Stimulated activated naive CD8-positive, alpha-beta T cell treated with anti-CD3 and anti-CD28 coated beads, Interleukin-15, amount 100 ng/mL, for 72 hours (primary cell): ENCODE results near the gene NSG2.

Experiments
- ATAC-seq: fragments of 150-1000 bp; cut with Tn5 transposase; 2 replicates; pipeline ENCODE4 v1.10.0; 2021; ENCODE audit warnings: mild to moderate bottlenecking, moderate library complexity
- DNase-seq, 2 donors: peaks; one replicate each; pipeline ENCODE4 v3.0.0; 2021 to 2022
- H3K27ac Mint-ChIP-seq, 2 donors: one replicate each; pipeline ENCODE4 v1.8.0; 2022; ENCODE audit warnings: mild to moderate bottlenecking in 2 of 2, mixed read lengths in 2 of 2, moderate library complexity in 2 of 2
- H3K27me3 Mint-ChIP-seq: one replicate; pipeline ENCODE4 v1.8.0; 2022; ENCODE audit warnings: mixed read lengths
- H3K4me1 Mint-ChIP-seq: one replicate; pipeline ENCODE4 v1.8.0; 2022; ENCODE audit warnings: mild to moderate bottlenecking, mixed read lengths
- H3K4me3 Mint-ChIP-seq, 2 donors: one replicate each; pipeline ENCODE4 v1.8.0; 2022; ENCODE audit warnings: mild to moderate bottlenecking in 2 of 2, mixed read lengths in 2 of 2, moderate library complexity in 1 of 2
- H3K9me3 Mint-ChIP-seq, 2 donors: one replicate each; pipeline ENCODE4 v1.8.0; 2022; ENCODE audit warnings: mixed read lengths in 2 of 2

The NSG2 gene

DNA sequence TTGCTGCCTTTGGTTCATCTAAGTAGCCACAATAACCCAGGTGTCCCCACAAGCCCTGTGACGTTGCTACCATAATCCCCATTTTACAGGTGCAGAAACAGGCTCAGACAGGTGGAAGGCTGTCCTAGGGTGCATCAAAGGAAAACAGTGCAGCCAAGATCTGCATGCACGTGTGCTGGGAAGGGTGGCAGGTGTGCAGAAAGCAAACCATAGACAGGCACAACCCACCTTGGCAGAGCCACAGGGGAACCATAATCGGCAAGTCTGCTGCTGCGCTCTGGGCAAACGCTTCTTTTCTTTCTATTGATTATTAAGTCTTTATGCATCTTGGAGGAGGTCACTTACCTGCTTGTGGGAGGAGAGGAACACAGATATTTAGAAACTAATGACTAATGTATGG lies 7.1 kb downstream of the NSG2 start:
- Mint-ChIP-seq H3K9me3 (no peaks in the 10 kb centered on the region), H3K4me1 (no peaks in the 10 kb centered on the region), H3K27me3 (peaks cover 12% of the 10 kb centered on the region), H3K4me3 (no peak overlapping the region), H3K27ac (no peak overlapping the region)
- no peak for ATAC-seq
- no peak for DNase-seq

DNA sequence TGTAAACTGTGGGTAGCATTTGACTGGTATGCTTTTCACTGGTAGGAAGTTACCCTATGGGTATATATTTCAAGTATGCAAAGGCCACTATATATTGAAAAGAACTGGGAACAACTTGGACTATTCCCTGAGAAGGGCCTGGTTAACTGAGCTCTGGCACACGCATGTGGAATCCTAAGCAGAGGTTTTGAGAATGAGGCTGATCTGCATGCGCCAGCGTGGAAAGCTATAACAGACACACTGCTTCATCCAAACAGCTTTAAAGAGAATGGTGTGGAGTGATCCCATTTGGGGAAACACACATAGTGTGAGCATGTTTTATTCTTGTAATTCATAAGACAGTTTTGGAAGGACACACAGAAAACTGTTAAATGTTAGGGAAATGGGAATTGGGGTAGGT lies 8.4 kb downstream of the NSG2 start:
- ATAC-seq (no peak), DNase-seq (no peak)
- no peak overlapping the region for H3K27ac Mint-ChIP-seq
- no peak overlapping the region for H3K4me3 Mint-ChIP-seq
- H3K4me1 Mint-ChIP-seq, result no peaks in the 10 kb centered on the region
- no peaks in the 10 kb centered on the region for H3K9me3 Mint-ChIP-seq
- peaks cover 24% of the 10 kb centered on the region for H3K27me3 Mint-ChIP-seq

DNA sequence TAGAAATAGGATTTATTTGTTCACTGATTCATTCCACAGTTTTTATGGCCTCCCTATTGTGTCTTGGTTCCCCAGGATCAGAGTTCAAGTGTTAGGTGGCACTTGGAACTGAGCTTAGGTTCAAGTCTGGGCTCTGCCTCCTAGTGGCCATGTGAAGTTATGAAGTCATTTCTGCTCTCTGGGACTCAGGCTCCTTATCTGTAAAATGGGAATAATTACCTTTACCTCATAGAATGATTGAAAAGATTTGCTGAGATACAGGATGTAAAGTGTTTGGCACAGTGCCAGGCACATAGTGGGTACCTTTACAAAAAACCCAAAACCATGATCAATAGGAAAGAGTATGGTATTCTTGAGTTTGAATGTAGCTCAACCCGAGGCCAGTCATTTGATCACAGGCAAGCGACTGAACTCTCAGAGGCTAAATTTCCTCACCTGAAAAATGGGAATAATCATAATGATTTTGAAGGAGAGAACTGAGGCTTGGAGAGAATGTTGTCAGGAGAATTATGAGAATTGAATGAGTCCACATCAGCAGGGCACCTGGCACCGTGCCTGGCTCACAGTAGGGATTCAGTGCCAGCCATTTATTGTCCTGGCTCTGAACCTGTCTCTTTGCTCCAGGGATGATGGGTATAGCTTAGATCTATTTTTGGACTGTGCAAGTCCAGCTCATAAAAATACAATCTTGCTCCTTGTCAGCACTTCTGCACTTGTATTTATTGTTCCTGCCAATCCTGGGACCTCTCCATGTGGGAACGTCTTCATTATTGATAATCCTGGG lies 10.8 kb downstream of the NSG2 start:
- Mint-ChIP-seq H3K9me3 (no peaks in the 10 kb centered on the region), H3K27ac (no peak overlapping the region), H3K4me3 (no peak overlapping the region), H3K27me3 (peaks cover 17% of the 10 kb centered on the region), H3K4me1 (no peaks in the 10 kb centered on the region)
- no peak for DNase-seq
- no peak for ATAC-seq

DNA sequence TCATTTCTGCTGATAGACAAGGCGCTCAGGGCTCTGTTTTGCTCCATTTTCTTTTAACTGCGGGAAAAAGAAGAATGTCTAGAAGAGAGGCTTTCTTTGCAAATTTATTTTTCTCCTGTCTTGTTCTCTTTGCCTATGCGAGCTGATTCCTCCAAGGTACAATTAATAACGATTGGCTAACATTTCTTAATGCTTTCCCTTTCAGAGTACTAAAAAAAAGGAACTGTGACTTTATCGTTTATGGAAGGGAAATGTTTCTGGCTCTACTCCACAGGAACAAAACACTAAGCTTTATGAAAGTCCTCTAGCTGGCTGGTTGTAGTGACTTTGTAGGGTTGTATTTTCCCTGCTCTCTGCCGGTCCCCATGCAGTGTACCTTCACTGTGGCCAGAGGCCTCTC lies 11.7 kb downstream of the NSG2 start:
- Mint-ChIP-seq H3K27me3 (peaks cover 17% of the 10 kb centered on the region), H3K27ac (no peak overlapping the region), H3K4me3 (no peak overlapping the region), H3K4me1 (no peaks in the 10 kb centered on the region), H3K9me3 (no peaks in the 10 kb centered on the region)
- DNase-seq (no peak), ATAC-seq (no peak)

DNA sequence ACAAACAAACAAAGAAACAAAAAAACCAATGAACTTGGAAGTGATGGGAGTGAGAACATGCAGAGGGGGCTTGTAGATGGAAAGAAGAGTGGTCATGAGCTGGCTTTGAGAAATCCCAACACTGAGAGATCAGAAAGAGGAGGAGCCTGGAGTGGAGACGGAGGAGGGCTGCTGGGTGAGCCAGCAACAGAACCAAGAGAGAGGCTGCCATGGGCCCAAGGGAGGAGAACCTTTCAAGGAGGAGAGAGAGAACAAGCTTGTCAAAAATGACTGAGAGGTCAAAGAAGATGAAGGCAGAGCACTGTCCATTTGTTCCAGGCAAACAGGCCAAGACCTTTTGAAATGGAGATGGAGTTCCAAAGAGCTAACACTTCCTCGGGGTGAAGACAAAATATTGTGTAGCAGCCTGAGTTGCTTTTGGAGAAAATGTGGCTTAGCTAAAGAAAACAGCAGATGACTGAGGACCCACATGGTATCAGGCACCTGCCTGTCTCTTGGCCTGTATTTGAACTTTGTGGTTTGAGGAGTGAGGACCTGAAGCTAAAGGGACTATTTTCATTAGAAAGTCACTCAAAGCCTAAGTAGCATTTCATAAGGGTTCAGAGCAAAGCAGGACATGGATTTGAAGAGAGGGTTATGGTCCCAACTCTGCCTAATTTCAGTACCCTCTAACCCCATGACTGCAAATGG lies 13.1 kb downstream of the NSG2 start:
- Mint-ChIP-seq H3K4me3 (no peak overlapping the region), H3K27ac (no peak overlapping the region), H3K4me1 (no peaks in the 10 kb centered on the region), H3K27me3 (peaks cover 17% of the 10 kb centered on the region), H3K9me3 (no peaks in the 10 kb centered on the region)
- ATAC-seq, result no peak
- no peak for DNase-seq

DNA sequence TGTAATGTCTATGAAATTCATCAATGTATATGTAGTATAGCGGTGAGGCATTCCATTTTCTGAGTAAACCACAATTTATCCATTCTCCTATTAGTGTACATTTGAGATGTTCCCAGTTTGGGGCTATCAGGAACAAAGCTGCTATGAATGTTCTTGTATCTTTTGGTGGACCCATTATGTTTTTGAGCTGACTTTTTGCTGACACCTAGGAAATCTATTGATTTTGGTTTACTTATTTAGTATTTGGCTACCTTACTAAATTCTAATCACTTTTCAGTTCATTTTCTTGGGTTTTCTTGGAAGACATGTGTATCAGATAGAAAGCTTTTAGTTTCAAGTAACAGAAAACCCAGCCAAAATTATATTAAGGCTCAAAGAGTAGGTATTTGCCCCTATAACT lies 13.7 kb downstream of the NSG2 start:
- H3K9me3 Mint-ChIP-seq, result no peaks in the 10 kb centered on the region
- no peaks in the 10 kb centered on the region for H3K4me1 Mint-ChIP-seq
- no peak for ATAC-seq
- DNase-seq, result no peak
- H3K27me3 Mint-ChIP-seq, result peaks cover 22% of the 10 kb centered on the region
- H3K27ac Mint-ChIP-seq, result no peak overlapping the region
- no peak overlapping the region for H3K4me3 Mint-ChIP-seq

DNA sequence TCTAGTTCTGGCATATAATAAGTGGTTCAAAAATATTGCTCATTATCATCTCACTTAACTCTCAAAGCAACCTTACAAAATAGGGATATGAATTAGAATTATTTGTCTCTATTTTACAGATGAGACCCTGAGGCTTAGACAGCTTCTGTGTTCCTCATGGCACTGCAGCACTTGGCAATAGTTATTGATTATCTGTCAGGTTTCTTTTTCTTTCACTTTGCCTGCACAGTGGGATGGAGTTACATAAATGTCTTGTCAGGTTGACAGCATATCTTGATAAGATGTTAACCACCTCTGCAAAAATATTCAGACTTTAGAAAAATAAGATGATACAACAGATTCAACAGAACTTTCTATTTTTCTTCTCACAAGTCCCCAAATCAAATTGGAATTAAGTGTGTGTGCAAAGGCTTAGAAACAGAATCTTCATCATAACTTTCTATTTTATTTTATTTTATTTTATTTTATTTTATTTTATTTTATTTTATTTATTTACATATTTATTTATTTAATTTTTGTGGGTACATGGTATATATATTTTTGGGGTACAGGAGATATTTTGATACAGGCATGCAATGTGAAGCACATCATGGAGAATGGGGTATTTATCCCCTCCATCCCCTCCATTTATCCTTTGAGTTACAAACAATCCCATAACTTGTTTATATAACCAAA lies 17.7 kb downstream of the NSG2 start:
- no peak overlapping the region for H3K27ac Mint-ChIP-seq
- H3K4me3 Mint-ChIP-seq, result no peak overlapping the region
- H3K27me3 Mint-ChIP-seq, result peaks cover 32% of the 10 kb centered on the region
- no peak for ATAC-seq
- no peaks in the 10 kb centered on the region for H3K4me1 Mint-ChIP-seq
- H3K9me3 Mint-ChIP-seq, result no peaks in the 10 kb centered on the region
- no peak for DNase-seq

DNA sequence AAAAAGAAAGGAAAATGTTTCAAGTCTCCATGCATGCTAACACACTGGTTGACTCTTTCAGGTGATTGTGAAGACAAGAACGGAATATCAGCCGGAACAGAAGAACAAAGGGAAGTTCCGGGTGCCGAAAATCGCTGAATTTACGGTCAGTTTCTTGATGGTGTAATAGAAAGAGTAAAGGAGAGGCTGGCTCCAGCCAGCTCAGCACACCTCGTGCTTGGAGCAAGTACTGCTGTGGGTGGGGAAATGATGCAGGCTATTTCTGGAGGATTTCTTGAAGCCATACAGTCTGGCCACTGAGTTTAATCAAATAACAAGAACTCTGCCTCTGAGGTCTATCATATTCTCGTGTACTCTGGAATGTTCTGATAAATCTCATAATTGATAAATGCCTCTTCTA lies 18.7 kb downstream of the NSG2 start:
- Mint-ChIP-seq H3K27me3 (peaks cover 29% of the 10 kb centered on the region), H3K4me1 (no peaks in the 10 kb centered on the region), H3K27ac (no peak overlapping the region), H3K4me3 (no peak overlapping the region), H3K9me3 (no peaks in the 10 kb centered on the region)
- DNase-seq (no peak), ATAC-seq (no peak)

DNA sequence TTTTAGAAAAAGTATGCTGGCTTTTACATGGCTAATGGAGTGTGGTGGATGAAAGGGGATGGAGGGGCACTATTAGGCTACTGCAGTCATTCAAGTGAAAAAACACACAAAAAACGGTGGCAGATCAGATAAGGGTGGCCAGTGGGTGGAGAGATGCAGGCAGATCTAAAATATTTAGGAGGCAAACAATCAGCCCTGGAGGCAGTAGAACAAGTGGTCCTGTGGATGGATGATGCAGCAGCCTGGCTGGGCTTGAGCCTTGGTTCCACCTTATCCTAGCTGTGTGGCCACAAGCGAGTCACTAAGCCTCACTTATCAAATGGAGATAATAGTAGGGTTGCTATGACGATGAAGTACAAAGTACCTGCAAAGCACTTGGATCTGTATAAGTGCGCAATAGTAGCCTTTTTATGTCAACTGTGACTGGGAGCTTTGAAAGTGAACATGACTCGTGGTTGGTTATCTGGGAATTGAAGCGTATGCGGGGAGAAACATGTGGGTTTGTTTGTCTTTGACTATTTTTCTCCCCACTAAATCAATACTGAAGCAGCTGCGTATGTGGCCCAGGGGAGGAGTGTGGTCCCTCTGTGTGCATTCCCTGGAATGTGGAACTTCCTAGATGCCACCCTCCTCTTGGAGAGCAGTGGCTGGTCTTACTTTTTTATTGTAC lies 20.2 kb downstream of the NSG2 start:
- no peaks in the 10 kb centered on the region for H3K4me1 Mint-ChIP-seq
- no peak overlapping the region for H3K27ac Mint-ChIP-seq
- no peak overlapping the region for H3K4me3 Mint-ChIP-seq
- DNase-seq (no peak), ATAC-seq (no peak)
- no peaks in the 10 kb centered on the region for H3K9me3 Mint-ChIP-seq
- H3K27me3 Mint-ChIP-seq, result peaks cover 29% of the 10 kb centered on the region

DNA sequence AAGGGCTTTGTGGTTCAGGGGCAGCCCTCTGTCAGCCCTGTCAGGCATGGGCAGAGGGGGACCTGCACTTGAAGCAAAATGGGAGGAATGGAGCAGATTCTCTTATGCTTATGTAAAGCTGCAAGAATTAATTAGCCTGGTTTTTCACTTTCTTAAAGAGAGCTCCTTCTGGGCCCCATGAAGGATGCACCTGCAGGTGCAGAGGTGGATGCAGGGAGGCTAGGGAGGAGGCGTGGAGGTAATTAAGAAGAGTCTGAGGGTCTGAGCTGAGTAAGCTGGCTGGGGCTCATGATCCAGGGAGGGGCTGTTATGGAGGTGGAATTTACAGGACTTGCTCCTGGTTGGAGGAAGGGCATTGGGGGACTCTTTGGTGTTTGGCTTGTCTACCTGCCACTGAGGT lies 22.0 kb downstream of the NSG2 start:
- DNase-seq (no peak), ATAC-seq (no peak)
- Mint-ChIP-seq H3K4me3 (no peak overlapping the region), H3K9me3 (no peaks in the 10 kb centered on the region), H3K4me1 (no peaks in the 10 kb centered on the region), H3K27me3 (peaks cover 29% of the 10 kb centered on the region), H3K27ac (no peak overlapping the region)

DNA sequence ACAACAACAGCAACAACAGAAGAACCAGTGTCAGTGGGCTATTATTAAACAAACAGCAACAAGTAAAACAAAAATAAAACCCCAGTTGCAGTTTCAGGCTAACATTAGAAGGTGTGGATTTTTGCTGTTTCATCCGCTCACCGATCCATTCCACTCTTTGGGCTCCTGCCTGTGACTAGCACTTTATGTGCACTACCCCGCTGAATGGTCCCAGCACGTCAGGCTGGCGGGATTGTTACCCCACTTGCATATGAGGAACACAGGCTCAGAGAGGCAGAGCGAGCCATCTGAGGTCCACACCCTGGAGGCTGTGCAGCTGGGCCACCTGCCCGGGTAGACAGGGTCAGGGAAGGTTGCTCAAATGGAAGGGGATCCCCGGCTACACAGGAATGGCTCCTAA lies 26.0 kb downstream of the NSG2 start:
- Mint-ChIP-seq H3K27me3 (peaks cover 8% of the 10 kb centered on the region), H3K4me1 (no peaks in the 10 kb centered on the region), H3K27ac (no peak overlapping the region), H3K4me3 (no peak overlapping the region), H3K9me3 (no peaks in the 10 kb centered on the region)
- ATAC-seq, result peak; percentile 28
- DNase-seq, result no peak

DNA sequence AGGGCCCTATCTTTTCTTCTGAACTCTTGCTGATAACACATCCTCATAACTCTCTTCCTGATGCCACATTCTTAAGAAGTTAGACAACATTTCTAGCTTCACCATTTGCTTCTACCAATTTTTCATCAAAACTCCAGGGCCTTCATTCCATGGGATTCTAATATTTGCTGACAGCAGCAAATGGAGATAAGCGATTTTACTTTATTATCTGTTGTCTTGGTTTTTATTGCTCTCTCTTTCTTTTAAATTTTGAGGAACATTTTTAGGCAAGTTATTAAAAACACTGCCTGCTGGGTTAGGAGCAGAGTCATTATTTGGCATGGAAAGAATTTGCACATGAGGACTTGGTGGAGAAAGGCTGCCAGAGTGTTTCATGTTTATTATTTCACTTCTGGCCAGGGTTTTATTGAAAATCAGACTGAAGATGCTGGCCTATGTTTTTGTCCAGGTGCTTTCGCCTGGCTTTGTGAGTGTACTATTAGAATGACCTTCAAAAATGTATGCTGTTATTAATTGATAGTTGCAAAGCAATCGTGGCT lies 27.7 kb downstream of the NSG2 start:
- Mint-ChIP-seq H3K27me3 (peaks cover 3% of the 10 kb centered on the region), H3K4me1 (no peaks in the 10 kb centered on the region), H3K4me3 (no peak overlapping the region), H3K27ac (no peak overlapping the region), H3K9me3 (no peaks in the 10 kb centered on the region)
- ATAC-seq (no peak), DNase-seq (no peak)

DNA sequence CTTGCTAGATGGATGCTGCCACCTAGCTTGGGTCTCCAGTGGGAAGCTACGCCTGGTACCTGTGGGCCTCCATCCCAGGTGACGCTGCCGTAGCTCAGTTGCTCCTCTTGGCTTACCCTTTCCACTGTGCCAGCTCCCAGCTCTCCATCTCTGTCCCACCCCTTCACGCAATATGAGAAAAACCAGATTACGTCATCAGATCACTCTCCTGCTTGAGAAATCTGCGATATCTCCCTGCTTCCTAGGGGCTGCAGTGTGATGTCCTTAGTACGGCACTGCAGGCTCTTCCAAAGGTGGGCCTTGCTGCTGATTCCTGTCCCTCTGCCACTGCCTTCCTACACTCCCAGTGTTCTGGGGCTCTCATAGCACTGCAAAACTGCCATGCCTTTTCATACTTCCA lies 28.9 kb downstream of the NSG2 start:
- Mint-ChIP-seq H3K27ac (no peak overlapping the region), H3K4me3 (no peak overlapping the region), H3K9me3 (no peaks in the 10 kb centered on the region), H3K27me3 (no peaks in the 10 kb centered on the region), H3K4me1 (no peaks in the 10 kb centered on the region)
- no peak for DNase-seq
- ATAC-seq, result no peak

DNA sequence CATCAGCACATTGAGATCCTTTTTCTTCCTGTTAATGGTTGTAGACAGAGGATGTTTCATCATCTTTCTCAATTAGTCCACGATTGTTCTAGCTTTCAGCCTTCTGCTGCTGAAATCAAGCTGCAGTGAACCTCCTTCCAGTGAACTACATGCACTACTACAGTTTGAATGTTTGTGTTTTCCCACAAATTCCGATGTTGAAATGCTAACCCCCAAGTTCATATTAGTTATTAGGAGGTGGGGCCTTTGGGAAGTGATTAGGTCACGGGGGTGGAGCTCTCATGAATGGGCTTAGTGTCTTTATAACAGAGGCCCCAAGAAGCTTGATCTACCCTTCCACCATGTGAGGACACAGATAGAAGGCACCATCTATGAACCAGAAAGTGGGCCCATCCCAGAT lies 32.9 kb downstream of the NSG2 start:
- Mint-ChIP-seq H3K27me3 (peaks cover 10% of the 10 kb centered on the region), H3K9me3 (no peaks in the 10 kb centered on the region), H3K4me1 (no peaks in the 10 kb centered on the region), H3K27ac (no peak overlapping the region), H3K4me3 (no peak overlapping the region)
- ATAC-seq (no peak), DNase-seq (no peak)

DNA sequence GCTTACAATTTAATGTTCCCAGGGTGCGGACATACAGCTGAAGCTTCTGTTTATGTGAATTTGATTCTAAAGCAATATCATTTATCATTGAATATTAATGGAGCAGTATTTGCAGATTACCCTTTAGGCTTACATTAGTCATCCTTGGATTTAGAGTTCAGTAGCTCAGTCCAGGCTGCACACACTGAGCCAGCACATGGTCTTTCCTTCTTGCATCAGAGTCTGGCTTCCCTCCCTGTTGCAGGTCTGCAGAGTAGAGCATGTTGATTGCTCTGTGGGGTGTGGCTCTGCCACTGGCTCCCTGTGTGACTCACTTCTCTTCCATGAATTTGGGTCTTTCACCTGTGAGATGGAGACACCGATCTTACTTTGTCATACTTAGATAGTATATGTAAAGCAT lies 36.8 kb downstream of the NSG2 start:
- DNase-seq, result no peak
- H3K27ac Mint-ChIP-seq, result no peak overlapping the region
- ATAC-seq, result no peak
- H3K9me3 Mint-ChIP-seq, result no peaks in the 10 kb centered on the region
- H3K4me1 Mint-ChIP-seq, result no peaks in the 10 kb centered on the region
- peaks cover 22% of the 10 kb centered on the region for H3K27me3 Mint-ChIP-seq
- H3K4me3 Mint-ChIP-seq, result no peak overlapping the region
